ENCODE data around the gene CACNA1C. TPM values are rescaled to one million over a fixed set of nuclear protein-coding genes. Genes with fewer than 3 reads are reported as not detected.

CACNA1C gene
- total RNA-seq, 4 donors from 2014 or later: 0.38 to 2.4 (median 1.4) TPM

DNA sequence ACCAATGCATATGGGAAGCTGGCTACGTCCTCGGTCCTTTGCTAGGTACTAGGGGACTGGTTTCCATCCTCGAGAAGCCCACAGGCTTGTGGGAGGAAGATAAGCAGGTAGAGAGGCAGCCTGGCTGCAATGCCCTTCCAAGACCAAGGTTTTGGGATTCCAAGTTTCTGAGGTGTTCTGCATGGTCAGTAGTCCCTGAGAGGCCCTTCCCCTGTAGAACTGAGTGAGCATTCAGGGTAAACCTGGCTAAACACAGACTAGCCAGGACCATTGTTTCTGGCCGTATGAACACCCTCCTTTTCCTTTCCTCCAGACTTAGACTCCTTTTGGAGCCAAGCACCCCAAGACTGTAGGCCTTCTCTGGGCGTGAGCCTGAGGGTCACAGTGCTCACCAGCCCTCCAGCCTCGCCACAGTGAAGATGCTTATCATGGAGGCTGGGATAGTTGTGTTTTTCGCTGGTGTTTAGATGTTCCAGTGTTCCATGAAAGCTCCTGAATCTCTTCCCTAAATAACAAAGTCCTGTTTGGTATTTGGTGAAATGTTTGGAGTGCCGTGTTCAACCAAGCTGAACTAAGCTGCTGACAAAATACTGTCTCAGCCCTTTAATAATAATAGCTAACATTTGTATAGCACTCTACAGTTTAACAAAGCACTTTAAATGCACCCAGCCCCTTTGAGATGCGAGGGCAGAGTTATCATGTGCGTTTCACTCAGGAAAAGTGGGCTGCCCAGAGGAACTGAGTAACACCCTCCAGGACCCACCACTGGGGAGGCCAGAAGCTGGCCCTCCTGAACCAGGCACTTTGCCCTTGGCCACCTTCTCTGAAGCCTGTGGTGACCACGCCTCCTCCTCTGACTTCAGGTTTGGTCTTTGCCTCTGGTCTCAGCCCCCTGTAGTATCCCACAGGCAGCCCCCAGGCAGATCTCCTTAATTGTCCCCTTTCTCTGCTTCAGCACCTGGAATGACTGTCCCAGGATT is 284.5 kb downstream of the CACNA1C start:
- TF ChIP-seq, protein P1, sequence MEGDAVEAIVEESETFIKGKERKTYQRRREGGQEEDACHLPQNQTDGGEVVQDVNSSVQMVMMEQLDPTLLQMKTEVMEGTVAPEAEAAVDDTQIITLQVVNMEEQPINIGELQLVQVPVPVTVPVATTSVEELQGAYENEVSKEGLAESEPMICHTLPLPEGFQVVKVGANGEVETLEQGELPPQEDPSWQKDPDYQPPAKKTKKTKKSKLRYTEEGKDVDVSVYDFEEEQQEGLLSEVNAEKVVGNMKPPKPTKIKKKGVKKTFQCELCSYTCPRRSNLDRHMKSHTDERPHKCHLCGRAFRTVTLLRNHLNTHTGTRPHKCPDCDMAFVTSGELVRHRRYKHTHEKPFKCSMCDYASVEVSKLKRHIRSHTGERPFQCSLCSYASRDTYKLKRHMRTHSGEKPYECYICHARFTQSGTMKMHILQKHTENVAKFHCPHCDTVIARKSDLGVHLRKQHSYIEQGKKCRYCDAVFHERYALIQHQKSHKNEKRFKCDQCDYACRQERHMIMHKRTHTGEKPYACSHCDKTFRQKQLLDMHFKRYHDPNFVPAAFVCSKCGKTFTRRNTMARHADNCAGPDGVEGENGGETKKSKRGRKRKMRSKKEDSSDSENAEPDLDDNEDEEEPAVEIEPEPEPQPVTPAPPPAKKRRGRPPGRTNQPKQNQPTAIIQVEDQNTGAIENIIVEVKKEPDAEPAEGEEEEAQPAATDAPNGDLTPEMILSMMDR (IDR thresholded peaks at IDR 0.05): no peak
- TF ChIP-seq POLR2A (IDR thresholded peaks at IDR 0.05): no peak
- no peak overlapping the region for H3K4me3 ChIP-seq (ENCODE audit: low read depth, poor library complexity, severe bottlenecking)
- DNase-seq (ENCODE audit: low spot score in 2 of 2): no peak
- 91 to 95% methylated on average over 11 of the region's 11 CpGs for WGBS, 2 donors
- intact Hi-C loops (cut with DNase I; ENCODE audit: low total_unique reads): no loop called here

DNA sequence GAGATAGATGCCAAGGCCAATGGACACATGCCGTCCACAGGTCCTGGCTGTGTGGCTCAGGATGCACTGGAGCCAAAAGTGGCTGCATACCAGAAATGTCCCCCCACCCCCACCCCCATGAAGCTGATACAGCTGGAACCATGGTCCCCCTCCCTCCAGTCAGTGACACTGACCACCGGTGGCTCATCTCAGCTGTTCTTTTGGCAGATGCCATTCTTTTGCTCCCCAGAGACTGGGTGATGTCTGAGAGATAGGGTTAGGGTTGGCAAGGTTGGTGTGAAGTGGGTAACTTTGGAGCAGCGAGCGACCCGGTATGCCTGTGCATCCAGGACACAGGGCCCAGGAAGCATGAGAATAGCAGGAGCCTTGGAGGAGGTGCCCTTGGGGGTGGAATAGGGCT is 285.6 kb downstream of the CACNA1C start:
- no peak overlapping the region for H3K4me3 ChIP-seq (ENCODE audit: low read depth, poor library complexity, severe bottlenecking)
- TF ChIP-seq, protein P1 (IDR thresholded peaks at IDR 0.05): no peak
- no peak for TF ChIP-seq POLR2A (IDR thresholded peaks at IDR 0.05)
- no peak for DNase-seq (ENCODE audit: low spot score in 2 of 2)
- 93 to 97% methylated on average over 5 of the region's 5 CpGs for WGBS, 2 donors
- intact Hi-C loops (cut with DNase I; ENCODE audit: low total_unique reads): no loop called here

DNA sequence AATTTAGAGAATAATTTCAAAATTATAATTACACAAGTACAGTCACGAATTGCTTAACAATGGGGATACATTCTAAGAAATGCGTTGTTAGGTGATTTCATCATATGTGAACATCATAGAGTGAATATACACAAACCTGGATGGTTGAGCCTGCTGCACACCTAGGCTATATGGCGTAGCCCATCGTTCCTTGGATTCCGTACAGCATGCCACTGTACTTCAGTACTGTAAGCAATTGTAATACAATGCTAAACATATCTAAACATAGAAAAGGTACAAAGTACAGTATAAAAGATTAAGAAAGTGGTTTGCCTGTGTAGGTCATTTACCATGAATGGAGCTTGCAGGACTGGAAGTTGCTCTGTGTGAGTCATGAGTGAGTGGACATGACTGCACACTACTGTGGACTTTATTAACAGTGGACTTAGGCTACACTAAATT is 286.2 kb downstream of the CACNA1C start:
- no peak overlapping the region for H3K4me3 ChIP-seq (ENCODE audit: low read depth, poor library complexity, severe bottlenecking)
- 68 to 76% methylated on average over 5 of the region's 5 CpGs for WGBS, 2 donors
- TF ChIP-seq, protein P1 (IDR thresholded peaks at IDR 0.05): no peak
- no peak for TF ChIP-seq POLR2A (IDR thresholded peaks at IDR 0.05)
- intact Hi-C loops (cut with DNase I; ENCODE audit: low total_unique reads): no loop called here
- no peak for DNase-seq (ENCODE audit: low spot score in 2 of 2)

DNA sequence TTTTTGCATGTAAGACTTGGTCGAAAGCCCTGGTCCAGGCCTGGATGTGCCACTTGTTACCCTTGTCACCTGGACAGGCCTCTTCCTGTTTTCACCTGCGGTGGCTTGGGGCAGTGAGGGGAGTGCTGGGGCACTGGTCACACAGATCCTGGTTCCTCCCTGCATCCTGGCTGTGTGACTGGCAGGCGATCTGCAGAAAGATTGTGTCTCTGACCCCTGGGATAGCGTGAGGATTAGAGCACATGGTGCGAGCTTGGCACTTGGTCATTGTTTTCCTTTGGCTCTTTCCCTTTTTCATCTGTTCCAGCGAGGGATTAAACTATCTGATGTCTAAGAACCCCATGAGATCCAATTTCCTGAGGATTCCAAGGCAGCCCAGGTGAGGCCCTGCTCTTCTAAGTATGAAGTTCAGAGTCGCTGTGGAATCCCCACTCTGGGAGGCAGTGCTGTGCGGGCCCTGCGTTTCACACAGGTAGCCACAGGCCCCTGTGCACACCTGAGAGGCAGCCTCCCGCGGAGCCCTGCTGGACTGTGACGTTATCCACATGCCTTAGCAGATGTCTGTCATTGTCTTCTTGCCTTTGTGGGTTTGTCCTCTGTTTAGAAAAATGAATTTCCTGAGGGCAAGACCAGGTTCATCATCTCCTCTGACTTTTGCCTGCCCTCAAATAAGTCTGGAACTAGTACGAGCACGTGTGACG is 288.4 kb downstream of the CACNA1C start:
- DNase-seq (ENCODE audit: low spot score in 2 of 2): no peak
- TF ChIP-seq, protein P1 (IDR thresholded peaks at IDR 0.05): no peak
- TF ChIP-seq POLR2A (IDR thresholded peaks at IDR 0.05): no peak
- intact Hi-C loops (cut with DNase I; ENCODE audit: low total_unique reads): no loop called here
- H3K4me3 ChIP-seq (ENCODE audit: low read depth, poor library complexity, severe bottlenecking): no peak overlapping the region
- 75 to 84% methylated on average over 15 of the region's 15 CpGs for WGBS, 2 donors

DNA sequence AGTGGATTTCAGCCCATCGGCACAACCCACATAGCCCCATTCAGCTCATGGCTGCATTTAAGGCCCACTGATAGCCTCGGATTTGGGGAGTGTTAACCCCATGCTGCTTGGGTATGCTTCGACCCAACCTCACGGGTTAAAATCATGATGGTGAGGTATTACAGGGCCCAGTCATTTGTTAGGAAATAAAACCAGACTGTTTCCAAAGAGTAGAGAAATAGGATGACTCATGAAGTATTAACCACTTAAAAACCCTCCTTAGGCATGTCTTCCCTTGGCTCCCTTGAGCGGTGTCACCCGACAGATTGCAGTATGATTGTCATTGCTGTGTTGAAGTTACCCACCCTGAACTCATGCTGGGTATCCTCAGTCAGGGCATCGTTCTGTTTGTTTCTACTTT is 289.1 kb downstream of the CACNA1C start:
- no peak for DNase-seq (ENCODE audit: low spot score in 2 of 2)
- intact Hi-C loops (cut with DNase I; ENCODE audit: low total_unique reads): no loop called here
- TF ChIP-seq, protein P1 (IDR thresholded peaks at IDR 0.05): no peak
- no peak for TF ChIP-seq POLR2A (IDR thresholded peaks at IDR 0.05)
- 79 to 85% methylated on average over 7 of the region's 7 CpGs for WGBS, 2 donors
- no peak overlapping the region for H3K4me3 ChIP-seq (ENCODE audit: low read depth, poor library complexity, severe bottlenecking)
